Heart left ventricle (tissue), 13 donors: ENCODE data around the gene NELL1.

Source experiments
- POLR2A ChIP-seq, 2 donors: fragments of 450-650 bp; IDR thresholded peaks; one replicate each; pipeline ENCODE4 v1.6.1; 2017; ENCODE audit warnings: antibody characterized with exemption in 2 of 2, mild to moderate bottlenecking in 2 of 2, moderate library complexity in 2 of 2
- TF ChIP-seq, protein P1 (sequence below), 12 donors: fragments of 200-600 bp; sonication (generic) in 4 of 12; IDR thresholded peaks; one replicate each; pipeline versions ENCODE4 v1.5.0 to v1.8.0; 2018 to 2022; ENCODE audit warnings: antibody characterized with exemption in 12 of 12, mild to moderate bottlenecking in 5 of 12
- donor health status: ischemic (EF 13 %, LVEDD 7.1; RV severe dilation, severe dysfunction).
- donor health status: DM: no; HTN: yes; CAD: no.
- donor health status: DM: no; HTN: no; CAD: no.
- donor health status: ischemic (EF 25% LVEDD 6.9; RV normal size, moderate dysfunction).
- donor health status: ischemic (EF 25% LVEDD 5.7; RV mildly dilated, moderate dysfunction).
- donor health status: ischemic (EF 35%, LVEDD 5.7; RV mildly dilated, moderate dysfunction).
- donor health status: nonischemic (EF 11% LVEDD 7.7; RV severe dilation, severe dysfunction).
- donor health status: DM: yes; HTN: yes; CAD: no.
- donor health status: PGD.
- donor health status: ischemic (EF 29% LVEDD 5.4; RV normal size, mild dysfunction).
- donor health status: nonischemic (EF 23%, LVEDD 6.1; RV moderate dilation, normal function).

DNA sequence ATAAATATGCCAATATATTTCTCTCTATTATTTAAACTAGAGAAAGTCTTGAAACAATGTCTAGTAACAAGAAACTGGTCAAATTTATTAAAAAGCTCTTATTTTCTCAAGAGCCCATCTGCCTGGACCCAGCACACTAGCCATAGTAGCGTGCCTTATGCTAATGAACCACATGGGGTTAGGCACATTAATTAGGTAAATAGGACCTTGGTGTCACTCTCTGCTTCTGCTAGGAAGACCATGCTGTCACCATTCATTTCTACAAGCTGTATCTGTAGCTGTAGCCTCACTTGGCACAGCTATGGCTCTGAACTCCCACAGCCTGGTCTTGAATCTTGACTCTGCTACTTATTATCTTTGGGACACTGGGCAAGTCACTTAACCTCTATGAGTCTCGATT, 390.5 kb downstream of the NELL1 start:
- TF ChIP-seq, protein P1, sequence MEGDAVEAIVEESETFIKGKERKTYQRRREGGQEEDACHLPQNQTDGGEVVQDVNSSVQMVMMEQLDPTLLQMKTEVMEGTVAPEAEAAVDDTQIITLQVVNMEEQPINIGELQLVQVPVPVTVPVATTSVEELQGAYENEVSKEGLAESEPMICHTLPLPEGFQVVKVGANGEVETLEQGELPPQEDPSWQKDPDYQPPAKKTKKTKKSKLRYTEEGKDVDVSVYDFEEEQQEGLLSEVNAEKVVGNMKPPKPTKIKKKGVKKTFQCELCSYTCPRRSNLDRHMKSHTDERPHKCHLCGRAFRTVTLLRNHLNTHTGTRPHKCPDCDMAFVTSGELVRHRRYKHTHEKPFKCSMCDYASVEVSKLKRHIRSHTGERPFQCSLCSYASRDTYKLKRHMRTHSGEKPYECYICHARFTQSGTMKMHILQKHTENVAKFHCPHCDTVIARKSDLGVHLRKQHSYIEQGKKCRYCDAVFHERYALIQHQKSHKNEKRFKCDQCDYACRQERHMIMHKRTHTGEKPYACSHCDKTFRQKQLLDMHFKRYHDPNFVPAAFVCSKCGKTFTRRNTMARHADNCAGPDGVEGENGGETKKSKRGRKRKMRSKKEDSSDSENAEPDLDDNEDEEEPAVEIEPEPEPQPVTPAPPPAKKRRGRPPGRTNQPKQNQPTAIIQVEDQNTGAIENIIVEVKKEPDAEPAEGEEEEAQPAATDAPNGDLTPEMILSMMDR (IDR thresholded peaks at IDR 0.05), result no peak
- no peak for TF ChIP-seq POLR2A (IDR thresholded peaks at IDR 0.05)
